ENCODE data around the gene TDRD12. TPM values are rescaled to one million over a fixed set of nuclear protein-coding genes. Genes with fewer than 3 reads are reported as not detected.

The TDRD12 gene
- total and polyA plus RNA-seq, 2 of the 13 experiments (the other 11 are each of a cell fraction or from before 2014, with no cell fraction given): 0.03 to 0.40 TPM

GRCh38 chr19:32674931-32675719 is 44.4 kb upstream of the TDRD12 start, which contains the start of gene ANKRD27 (continued):
- peak; percentile 80 for TF ChIP-seq MYPOP (CRISPR knock-in tag; IDR thresholded peaks at IDR 0.05)
- no peak for TF ChIP-seq TCF12 (IDR thresholded peaks at IDR 0.05)
- TF ChIP-seq TCF12 (CRISPR knock-in tag; IDR thresholded peaks at IDR 0.05): 0 out of 2 replicates have a peak, but pooled peaks have one; percentile 8
- 0 out of 2 replicates have a peak, but pooled peaks have one; percentile 49 for TF ChIP-seq SRY (CRISPR knock-in tag; IDR thresholded peaks at IDR 0.05)
- peak; percentile 14; the same call in 1 of the 2 replicates for TF ChIP-seq GATAD1 (CRISPR knock-in tag; IDR thresholded peaks at IDR 0.05)
- TF ChIP-seq HINFP (CRISPR knock-in tag; IDR thresholded peaks at IDR 0.05; ENCODE audit: low read depth): peak; percentile 62; the same call in 1 of the 2 replicates
- peak; percentile 64; the same call in 1 of the 2 replicates for TF ChIP-seq HIVEP1 (CRISPR knock-in tag; IDR thresholded peaks at IDR 0.05)
- no peak for TF ChIP-seq SRSF4 (IDR thresholded peaks at IDR 0.05; ENCODE audit: low read depth, low read length, poor library complexity, severe bottlenecking)
- no peak for TF ChIP-seq ZNF383 (CRISPR knock-in tag; IDR thresholded peaks at IDR 0.05; ENCODE audit: borderline replicate concordance)
- no peak for TF ChIP-seq SMARCC2 (IDR thresholded peaks at IDR 0.05)
- 0 out of 2 replicates have a peak, but pooled peaks have one; percentile 70 for TF ChIP-seq ZNF709 (CRISPR knock-in tag; IDR thresholded peaks at IDR 0.05)
- TF ChIP-seq ZNF883 (CRISPR knock-in tag; IDR thresholded peaks at IDR 0.05; ENCODE audit: not compliant biosample characterization): peak; percentile 32
- no peak for TF ChIP-seq SP1 (IDR thresholded peaks at IDR 0.05)
- TF ChIP-seq SP1 (CRISPR knock-in tag; IDR thresholded peaks at IDR 0.05): peak; percentile 91
- TF ChIP-seq TFDP2 (CRISPR knock-in tag; IDR thresholded peaks at IDR 0.05): 0 out of 2 replicates have a peak, but pooled peaks have one; percentile 42
- 0 out of 2 replicates have a peak, but pooled peaks have one; percentile 33 for TF ChIP-seq ZNF33B (CRISPR knock-in tag; IDR thresholded peaks at IDR 0.05)
- peak; percentile 62 for TF ChIP-seq ASH2L (IDR thresholded peaks at IDR 0.05; ENCODE audit: insufficient read length, low read depth, low read length)
- TF ChIP-seq E2F2 (CRISPR knock-in tag; IDR thresholded peaks at IDR 0.05; ENCODE audit: borderline replicate concordance): no peak
- no peak for TF ChIP-seq RXRB (CRISPR knock-in tag; IDR thresholded peaks at IDR 0.05; ENCODE audit: borderline replicate concordance)
- TF ChIP-seq SP2 (CRISPR knock-in tag; IDR thresholded peaks at IDR 0.05): peak; percentile 99
- TF ChIP-seq ZNF180 (CRISPR knock-in tag; IDR thresholded peaks at IDR 0.05; ENCODE audit: borderline replicate concordance, low read depth): no peak
- peak; percentile 98 for TF ChIP-seq SP4 (CRISPR knock-in tag; IDR thresholded peaks at IDR 0.05)
- peak; percentile 69; the same call in 1 of the 2 replicates for TF ChIP-seq NFKB2 (CRISPR knock-in tag; IDR thresholded peaks at IDR 0.05; ENCODE audit: borderline replicate concordance)
- TF ChIP-seq ZNF224 (CRISPR knock-in tag; IDR thresholded peaks at IDR 0.05): 0 out of 2 replicates have a peak, but pooled peaks have one; percentile 27

All from HepG2 (cell line).